Trophoblast cell (in vitro differentiated cells and primary cell): ENCODE results near the gene OR10D3.

Experiments used
- DNase-seq, 2 donors: peaks; one replicate each; pipeline ENCODE4 v3.0.0-alpha.2; 2016
- H2AFZ ChIP-seq: 2 replicates; pipeline ENCODE4 v1.6.1; 2013; ENCODE audit warnings: low read length, moderate library complexity, mild to moderate bottlenecking; ENCODE audit not compliant: insufficient read depth, poor library complexity
- H2AK5ac ChIP-seq: 2 replicates; pipeline ENCODE4 v1.6.1; 2013; ENCODE audit warnings: mild to moderate bottlenecking, low read length
- H2BK120ac ChIP-seq: 2 replicates; pipeline ENCODE4 v1.6.1; 2013; ENCODE audit warnings: low read length, mild to moderate bottlenecking, moderate library complexity; ENCODE audit not compliant: insufficient read depth, poor library complexity
- H2BK12ac ChIP-seq: 2 replicates; pipeline ENCODE4 v1.6.1; 2013; ENCODE audit warnings: mild to moderate bottlenecking, low read length, moderate library complexity
- H2BK5ac ChIP-seq: 2 replicates; pipeline ENCODE4 v1.6.1; 2013; ENCODE audit warnings: low read length, low read depth, moderate library complexity, mild to moderate bottlenecking; ENCODE audit not compliant: poor library complexity
- H3K14ac ChIP-seq: 2 replicates; pipeline ENCODE4 v1.6.1; 2013; ENCODE audit warnings: mild to moderate bottlenecking, low read length
- H3K18ac ChIP-seq: 2 replicates; pipeline ENCODE4 v1.6.1; 2013; ENCODE audit warnings: mild to moderate bottlenecking, low read length
- H3K23ac ChIP-seq: 2 replicates; pipeline ENCODE4 v1.6.1; 2013; ENCODE audit warnings: low read length
- H3K27ac ChIP-seq: 2 replicates; pipeline ENCODE4 v1.5.1; 2013; ENCODE audit warnings: low read depth, mild to moderate bottlenecking, inconsistent platforms, low read length, moderate library complexity
- H3K27me3 ChIP-seq: 2 replicates; pipeline ENCODE4 v1.6.1; 2013; ENCODE audit warnings: inconsistent platforms, mild to moderate bottlenecking, low read length, moderate library complexity; ENCODE audit not compliant: insufficient read depth
- H3K36me3 ChIP-seq, 2 experiments: 1 replicate in 1 of 2; 2 replicates in 1 of 2; pipeline ENCODE4 v1.6.1; 2013; ENCODE audit warnings: low read length in 2 of 2, mild to moderate bottlenecking in 2 of 2, moderate library complexity in 1 of 2; ENCODE audit not compliant: insufficient read depth in 2 of 2, control insufficient read depth in 1 of 2
- H3K4ac ChIP-seq: 2 replicates; pipeline ENCODE4 v1.6.1; 2013; ENCODE audit warnings: low read depth, mild to moderate bottlenecking, low read length, moderate library complexity
- H3K4me1 ChIP-seq, 2 experiments: 1 replicate in 1 of 2; 2 replicates in 1 of 2; pipeline ENCODE4 v1.6.1; 2013; ENCODE audit warnings: low read length in 2 of 2, mild to moderate bottlenecking in 2 of 2, moderate library complexity in 1 of 2; ENCODE audit not compliant: insufficient read depth in 2 of 2, control insufficient read depth in 1 of 2
- H3K4me2 ChIP-seq: 2 replicates; pipeline ENCODE4 v1.6.1; 2013; ENCODE audit warnings: inconsistent platforms, mild to moderate bottlenecking, low read length, moderate library complexity
- H3K4me3 ChIP-seq: 2 replicates; pipeline ENCODE4 v1.5.1; 2013; ENCODE audit warnings: mild to moderate bottlenecking, low read depth, low read length, inconsistent platforms
- H3K79me1 ChIP-seq: one replicate; pipeline ENCODE4 v1.6.1; 2013; ENCODE audit warnings: low read length
- H3K79me2 ChIP-seq: 2 replicates; pipeline ENCODE4 v1.6.1; 2013; ENCODE audit warnings: low read length, mild to moderate bottlenecking; ENCODE audit not compliant: control insufficient read depth, insufficient read depth, poor library complexity
- H3K9ac ChIP-seq: 2 replicates; pipeline ENCODE4 v1.6.1; 2013; ENCODE audit warnings: mild to moderate bottlenecking, low read length
- H3K9me3 ChIP-seq: 2 replicates; pipeline ENCODE4 v1.6.1; 2013; ENCODE audit warnings: low read depth, mild to moderate bottlenecking, control low read depth, inconsistent platforms, low read length; ENCODE audit not compliant: insufficient read depth
- H4K12ac ChIP-seq: 2 replicates; pipeline ENCODE4 v1.6.1; 2013; ENCODE audit warnings: low read depth, mild to moderate bottlenecking, low read length, moderate library complexity
- H4K8ac ChIP-seq: 2 replicates; pipeline ENCODE4 v1.6.1; 2013; ENCODE audit warnings: low read depth, mild to moderate bottlenecking, low read length, moderate library complexity
- H4K91ac ChIP-seq: one replicate; pipeline ENCODE4 v1.6.1; 2013; ENCODE audit warnings: low read depth, mild to moderate bottlenecking, low read length, moderate library complexity
- WGBS: extraction: QIAGEN DNeasy Blood & Tissue Kit; methylation state at CpG from one replicate; pipeline ENCODE4 v1.1.7; 2013; ENCODE audit warnings: missing lambda C conversion rate; ENCODE audit not compliant: insufficient read length, insufficient coverage; ENCODE audit errors: extremely low coverage; 5-methylcytosine and 5-hydroxymethylcytosine counted together

The OR10D3 gene

DNA sequence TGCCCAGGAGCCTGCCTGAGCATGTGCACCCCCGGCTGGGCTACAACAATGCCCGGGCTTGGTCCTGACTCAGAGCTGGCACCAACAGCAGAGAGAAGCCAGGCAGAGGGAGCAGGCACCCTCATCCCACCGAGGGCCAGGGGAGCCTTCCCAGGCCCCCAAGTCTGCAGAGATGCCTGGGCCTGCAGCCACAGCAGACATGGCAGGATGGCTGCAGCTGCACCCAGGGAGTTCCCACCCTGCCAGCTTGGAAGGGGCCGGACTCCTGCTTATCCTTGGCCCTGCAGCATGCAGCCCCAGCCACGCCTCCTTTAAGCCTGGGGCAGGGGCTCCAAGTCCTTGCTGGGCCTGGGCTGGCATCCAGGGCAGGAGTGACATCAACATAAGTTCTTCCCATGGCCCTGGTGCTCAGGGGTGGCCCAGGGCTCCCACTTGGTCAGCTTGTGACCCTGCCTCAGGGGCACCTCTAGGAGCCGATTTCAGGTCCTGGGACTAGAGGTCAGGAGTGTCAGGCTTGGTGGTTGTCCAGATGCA, 26.7 kb downstream of the OR10D3 start:
- no CpG with 5 or more reads among the region's 6 CpGs for WGBS
- Histone ChIP-seq H3K9me3 (no peaks in the 10 kb centered on the region), H4K8ac (no peak overlapping the region), H2AK5ac (no peak overlapping the region), H3K4me1 (no peaks in the 10 kb centered on the region), H3K4me2 (no peak overlapping the region), H2BK12ac (no peak overlapping the region), H4K91ac (no peak overlapping the region), H3K9ac (no peak overlapping the region), H3K4me3 (no peak overlapping the region), H2AFZ (no peak overlapping the region), H3K79me1 (no peaks in the 10 kb centered on the region), H3K27ac (no peak overlapping the region), H3K36me3 (no peaks in the 10 kb centered on the region), H4K12ac (no peak overlapping the region), H3K18ac (no peak overlapping the region), H2BK5ac (no peak overlapping the region), H3K23ac (no peak overlapping the region), H2BK120ac (no peak overlapping the region), H3K27me3 (no peaks in the 10 kb centered on the region), H3K79me2 (no peaks in the 10 kb centered on the region), H3K4ac (no peak overlapping the region), H3K14ac (no peak overlapping the region)
- DNase-seq, result no peak

DNA sequence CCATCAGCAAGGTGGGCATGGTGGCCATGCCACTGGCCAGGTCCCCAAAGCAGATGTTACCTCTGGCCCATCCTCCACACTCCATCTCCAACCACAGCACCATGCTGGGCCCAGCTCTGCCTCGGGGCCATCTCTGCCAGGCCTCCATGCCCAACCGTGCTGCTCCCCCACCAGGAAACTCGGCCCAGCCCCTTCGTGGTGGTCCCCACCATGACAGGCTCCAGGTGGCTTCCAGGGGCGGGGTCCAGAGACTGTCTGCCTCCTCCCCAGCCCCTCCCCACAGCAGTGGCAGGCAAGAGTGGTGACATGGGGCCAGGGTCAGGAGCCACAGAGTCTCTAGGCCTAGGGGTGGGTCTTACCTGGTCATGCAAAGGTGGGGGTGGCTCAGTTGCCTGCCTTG, 27.3 kb downstream of the OR10D3 start:
- H3K18ac ChIP-seq, result no peak overlapping the region

GRCh38 chr11:124211321-124211720, 28.2 kb downstream of the OR10D3 start:
- no peaks in the 10 kb centered on the region for H3K27me3 ChIP-seq
- H3K27ac ChIP-seq, result no peak overlapping the region
- no peak overlapping the region for H2BK120ac ChIP-seq
- no peak overlapping the region for H3K18ac ChIP-seq
- H3K4me2 ChIP-seq, result no peak overlapping the region
- H3K4ac ChIP-seq, result no peak overlapping the region
- H3K9me3 ChIP-seq, result no peaks in the 10 kb centered on the region
- no peak overlapping the region for H2AFZ ChIP-seq
- no peaks in the 10 kb centered on the region for H3K36me3 ChIP-seq
- H4K91ac ChIP-seq, result no peak overlapping the region
- H4K8ac ChIP-seq, result no peak overlapping the region
- no peaks in the 10 kb centered on the region for H3K79me1 ChIP-seq
- H2BK5ac ChIP-seq, result no peak overlapping the region
- no peak for DNase-seq
- H2AK5ac ChIP-seq, result no peak overlapping the region
- H3K4me1 ChIP-seq, result no peaks in the 10 kb centered on the region
- H2BK12ac ChIP-seq, result no peak overlapping the region
- no peak overlapping the region for H3K14ac ChIP-seq
- no peak overlapping the region for H4K12ac ChIP-seq
- no peak overlapping the region for H3K4me3 ChIP-seq
- no peak overlapping the region for H3K9ac ChIP-seq
- H3K79me2 ChIP-seq, result no peaks in the 10 kb centered on the region
- H3K23ac ChIP-seq, result no peak overlapping the region

More for the DNA sequence above, 27.3 kb downstream of the OR10D3 start:
- Histone ChIP-seq H3K14ac (no peak overlapping the region), H3K4ac (no peak overlapping the region), H4K12ac (no peak overlapping the region), H3K4me3 (no peak overlapping the region), H2BK12ac (no peak overlapping the region), H4K8ac (no peak overlapping the region), H2BK5ac (no peak overlapping the region), H3K27me3 (no peaks in the 10 kb centered on the region), H4K91ac (no peak overlapping the region), H3K4me2 (no peak overlapping the region), H2BK120ac (no peak overlapping the region), H3K79me1 (no peaks in the 10 kb centered on the region), H3K9me3 (no peaks in the 10 kb centered on the region), H3K27ac (no peak overlapping the region), H3K23ac (no peak overlapping the region), H3K9ac (no peak overlapping the region), H3K4me1 (no peaks in the 10 kb centered on the region), H2AFZ (no peak overlapping the region), H3K36me3 (no peaks in the 10 kb centered on the region), H3K79me2 (no peaks in the 10 kb centered on the region), H2AK5ac (no peak overlapping the region)
- no peak for DNase-seq
- no CpG with 5 or more reads among the region's 5 CpGs for WGBS

DNA sequence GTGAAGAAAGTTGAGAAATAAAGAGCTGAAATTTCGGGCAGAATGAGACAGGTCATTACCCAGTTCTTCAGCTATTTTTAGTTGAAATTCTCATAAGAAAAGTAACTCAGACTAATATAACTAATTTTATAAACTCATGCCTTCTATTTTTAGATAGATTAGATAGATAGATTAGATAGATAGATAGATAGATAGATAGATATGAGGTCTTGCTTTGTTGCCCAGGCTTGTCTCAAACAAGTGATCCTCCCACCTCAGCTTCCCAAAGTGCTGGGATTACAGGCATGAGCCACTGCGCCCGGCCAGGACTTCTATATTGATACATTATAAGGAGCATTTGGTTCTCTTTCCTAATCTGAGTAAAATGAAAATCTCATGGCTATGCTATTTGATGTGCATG, 30.9 kb downstream of the OR10D3 start:
- Histone ChIP-seq H2AK5ac (no peak overlapping the region), H4K12ac (no peak overlapping the region), H3K79me1 (no peaks in the 10 kb centered on the region), H3K4ac (no peak overlapping the region), H3K9ac (no peak overlapping the region), H3K36me3 (no peaks in the 10 kb centered on the region), H3K9me3 (no peaks in the 10 kb centered on the region), H4K8ac (no peak overlapping the region), H3K27ac (no peak overlapping the region), H2BK12ac (no peak overlapping the region), H3K4me2 (no peak overlapping the region), H4K91ac (no peak overlapping the region), H2BK120ac (no peak overlapping the region), H3K27me3 (no peaks in the 10 kb centered on the region), H2AFZ (no peak overlapping the region), H3K4me3 (no peak overlapping the region), H2BK5ac (no peak overlapping the region), H3K14ac (no peak overlapping the region), H3K79me2 (no peaks in the 10 kb centered on the region), H3K23ac (no peak overlapping the region), H3K4me1 (no peaks in the 10 kb centered on the region), H3K18ac (no peak overlapping the region)
- no peak for DNase-seq
- no CpG with 5 or more reads among the region's 3 CpGs for WGBS
